IMR-90 (cell line): ENCODE measurements around the gene CNOT10. TPM values are rescaled to one million over a fixed set of nuclear protein-coding genes. Genes with fewer than 3 reads are reported as not detected.

Experiments
- ATAC-seq: fragments of 200-7000 bp; cut with Tn5 transposase; 2 replicates; pipeline ENCODE4 v1.9.1; 2020; ENCODE audit warnings: low read depth, mild to moderate bottlenecking, moderate library complexity
- BruUV-seq: library from RNA; stranded (reverse); fragments of 400-500 nt; replicated peaks from 2 replicates; lab custom pipeline; 2021; lab: Mats Ljungman, UMichigan
- CTCF ChIA-PET: fragments of 300-600 bp; formaldehyde crosslinking; extraction: SDS; loops from one replicate; lab custom pipeline; 2021; ENCODE audit warnings: antibody characterized with exemption; lab: Yijun Ruan, JAX
- POLR2A ChIA-PET: fragments of 300-600 bp; sonication (Branson Sonifier 250); formaldehyde crosslinking; loops from one replicate; lab custom pipeline; 2022; ENCODE audit warnings: antibody characterized with exemption; ENCODE audit not compliant: unreplicated experiment; lab: Charles Lee
- DNase-seq: peaks from one replicate; pipeline ENCODE4 v3.0.0; 2013
- H2AFZ ChIP-seq: replicated peaks from 2 replicates; pipeline ENCODE3; 2013; ENCODE audit warnings: low read length, mild to moderate bottlenecking; ENCODE audit not compliant: poor library complexity
- H2AK5ac ChIP-seq: 2 replicates; pipeline ENCODE4 v1.6.1; 2013; ENCODE audit warnings: low read depth, low read length, inconsistent platforms
- H2AK9ac ChIP-seq: replicated peaks from 2 replicates; pipeline ENCODE3; 2013; ENCODE audit warnings: mild to moderate bottlenecking, low read depth, low read length, moderate library complexity; ENCODE audit not compliant: poor library complexity
- H2BK120ac ChIP-seq: 2 replicates; pipeline ENCODE4 v1.6.1; 2013; ENCODE audit warnings: low read depth, low read length, inconsistent platforms
- H2BK15ac ChIP-seq: 3 replicates; pipeline ENCODE4 v1.6.1; 2013; ENCODE audit warnings: low read depth, low read length, inconsistent platforms
- H2BK20ac ChIP-seq: 2 replicates; pipeline ENCODE4 v1.6.1; 2013; ENCODE audit warnings: low read depth, mild to moderate bottlenecking, inconsistent platforms, low read length, moderate library complexity
- H2BK5ac ChIP-seq: 2 replicates; pipeline ENCODE4 v1.6.1; 2013; ENCODE audit warnings: mild to moderate bottlenecking, low read depth, low read length, inconsistent platforms; ENCODE audit not compliant: poor library complexity, severe bottlenecking
- H3K14ac ChIP-seq: replicated peaks from 2 replicates; pipeline ENCODE4 v1.6.1; 2013; ENCODE audit warnings: low read depth, low read length, inconsistent platforms
- H3K18ac ChIP-seq: 2 replicates; pipeline ENCODE4 v1.6.1; 2013; ENCODE audit warnings: low read depth, low read length, control low read depth
- H3K23ac ChIP-seq: 2 replicates; pipeline ENCODE4 v1.6.1; 2013; ENCODE audit warnings: low read depth, low read length, inconsistent platforms
- H3K27ac ChIP-seq: 2 replicates; pipeline ENCODE4 v1.5.1; 2013; ENCODE audit warnings: mild to moderate bottlenecking, control low read depth, low read length; ENCODE audit not compliant: insufficient read depth
- H3K27me3 ChIP-seq: 2 replicates; pipeline ENCODE4 v1.6.1; 2013; ENCODE audit warnings: low read length; ENCODE audit not compliant: control insufficient read depth, insufficient read depth
- H3K36me3 ChIP-seq: 2 replicates; pipeline ENCODE4 v1.6.1; 2013; ENCODE audit warnings: low read length, mixed read lengths; ENCODE audit not compliant: control insufficient read depth, insufficient read depth
- H3K4ac ChIP-seq: 2 replicates; pipeline ENCODE4 v1.6.1; 2013; ENCODE audit warnings: low read depth, low read length, inconsistent platforms
- H3K4me1 ChIP-seq: 2 replicates; pipeline ENCODE4 v1.6.1; 2013; ENCODE audit warnings: low read length, mixed read lengths; ENCODE audit not compliant: control insufficient read depth, insufficient read depth
- H3K4me2 ChIP-seq: 2 replicates; pipeline ENCODE4 v1.6.1; 2013; ENCODE audit warnings: low read depth, mild to moderate bottlenecking, control low read depth, low read length, moderate library complexity
- H3K4me3 ChIP-seq: 2 replicates; pipeline ENCODE4 v1.5.1; 2013; ENCODE audit warnings: low read depth, mild to moderate bottlenecking, control low read depth, low read length, moderate library complexity; ENCODE audit not compliant: insufficient read depth
- H3K56ac ChIP-seq: 2 replicates; pipeline ENCODE4 v1.6.1; 2013; ENCODE audit warnings: low read length, inconsistent platforms; ENCODE audit not compliant: insufficient read depth; ENCODE audit errors: extremely low read depth
- H3K79me1 ChIP-seq, 2 experiments: 2 replicates each; pipeline ENCODE4 v1.6.1; 2013; ENCODE audit warnings: low read length in 2 of 2, inconsistent platforms in 1 of 2, low read depth in 1 of 2
- H3K9ac ChIP-seq: 2 replicates; pipeline ENCODE4 v1.6.1; 2013; ENCODE audit warnings: low read depth, low read length, control low read depth
- H3K9me1 ChIP-seq: 2 replicates; pipeline ENCODE4 v1.6.1; 2013; ENCODE audit warnings: low read length, inconsistent platforms; ENCODE audit not compliant: insufficient read depth
- H3K9me3 ChIP-seq: 2 replicates; pipeline ENCODE4 v1.6.1; 2013; ENCODE audit warnings: low read length; ENCODE audit not compliant: control insufficient read depth, insufficient read depth
- H4K20me1 ChIP-seq: 2 replicates; pipeline ENCODE4 v1.6.1; 2013; ENCODE audit warnings: low read length, inconsistent platforms; ENCODE audit not compliant: insufficient read depth
- H4K5ac ChIP-seq: 2 replicates; pipeline ENCODE4 v1.6.1; 2013; ENCODE audit warnings: mild to moderate bottlenecking, low read depth, low read length, control low read depth
- H4K8ac ChIP-seq, 2 experiments: 2 replicates each; pipeline ENCODE4 v1.6.1; 2013; ENCODE audit warnings: low read depth in 2 of 2, low read length in 2 of 2, control low read depth in 1 of 2, inconsistent platforms in 1 of 2
- H4K91ac ChIP-seq: 2 replicates; pipeline ENCODE4 v1.6.1; 2013; ENCODE audit warnings: low read depth, low read length, inconsistent platforms; ENCODE audit not compliant: insufficient read depth
- CTCF ChIP-seq: conservative IDR thresholded peaks from 2 replicates; pipeline ENCODE4 v1.5.1; 2012; ENCODE audit warnings: mild to moderate bottlenecking, low read depth, low read length, improper control_type of control experiment
- RCOR1 ChIP-seq: IDR thresholded peaks from 2 replicates; pipeline ENCODE4 v1.6.1; 2012; ENCODE audit warnings: mild to moderate bottlenecking, low read length, improper control_type of control experiment; ENCODE audit not compliant: insufficient replicate concordance
- WGBS, 2 experiments: methylation state at CpG; one replicate each; pipeline versions ENCODE4 v1.1.5 to v1.1.7; 2013; ENCODE audit warnings: missing lambda C conversion rate in 2 of 2; ENCODE audit not compliant: insufficient read length in 1 of 2; ENCODE audit errors: extremely low coverage in 2 of 2; 5-methylcytosine and 5-hydroxymethylcytosine counted together
- dilution Hi-C: fragments of 300-500 bp; cut with HindIII; formaldehyde crosslinking; loops from one replicate; pipeline ENCODE4 v1.14.3; 2018; ENCODE audit warnings: low sequenced_read_pairs; ENCODE audit not compliant: unreplicated experiment
- in situ Hi-C: fragments of 300-500 bp; cut with MboI; formaldehyde crosslinking; loops from 3 replicates; pipeline ENCODE4 v1.14.3; 2019; ENCODE audit warnings: low sequenced_read_pairs, inconsistent platforms, mixed read lengths
- intact Hi-C: fragments of 100-400 bp; cut with micrococcal nuclease; formaldehyde crosslinking; loops from 2 replicates; pipeline ENCODE4 v1.10.0; 2022
- polyA plus RNA-seq, 3 experiments: library from polyadenylated mRNA; depleted of rRNA; stranded (reverse); fragments of >200 nt; gene quantifications; 2 replicates each; pipeline ENCODE4 v1.2.3, GENCODE V29; 2012; ENCODE audit warnings: low replicate concordance in 1 of 3
- total RNA-seq: library from RNA; depleted of rRNA; stranded (reverse); fragments of >200 nt; gene quantifications from 2 replicates; pipeline ENCODE4 v1.2.3, GENCODE V29; 2012

Gene CNOT10
- total and polyA plus RNA-seq, 2 of the 4 experiments (the other 2 are of a cell fraction) = 15.8 to 20.4 TPM

- Histone ChIP-seq H3K36me3 (no peaks in the 10 kb centered on the region), H4K20me1 (no peaks in the 10 kb centered on the region), H2AFZ (no peak overlapping the region), H3K79me1 (no peaks in the 10 kb centered on the region), H4K91ac (no peak overlapping the region), H3K4me1 (peaks cover under 1% of the 10 kb centered on the region; the same call in 1 of the 2 replicates), H4K5ac (no peak overlapping the region), H3K27ac (no peak overlapping the region), H2BK15ac (no peak overlapping the region), H3K56ac (no peak overlapping the region), H2AK9ac (no peak overlapping the region), H3K27me3 (peaks cover 64% of the 10 kb centered on the region), H4K8ac (no peak overlapping the region), H3K4ac (no peak overlapping the region), H3K14ac (no peak overlapping the region), H3K4me3 (no peak overlapping the region), H3K4me2 (no peak overlapping the region; the same call in 1 of the 2 replicates), H3K9me1 (no peaks in the 10 kb centered on the region), H3K18ac (no peak overlapping the region), H3K9ac (no peak overlapping the region), H2BK5ac (no peak overlapping the region), H3K9me3 (peaks cover 21% of the 10 kb centered on the region), H2BK120ac (no peak overlapping the region), H3K23ac (no peak overlapping the region), H2BK20ac (no peak overlapping the region), H2AK5ac (no peak overlapping the region)
- ATAC-seq = no peak
- WGBS, 2 experiments = 29% methylated on average over 22 of the region's 44 CpGs; no CpG with 5 or more reads in 1 of the 2 experiments
- ChIA-PET CTCF (interaction anchor here (0.5 to 1.0 kb wide), 2 partner anchors 13 to 112 kb away, joined by 3 read pairs; no protein-coding TSS in a partner anchor), POLR2A (no interaction called here)
- TF ChIP-seq RCOR1 (no peak), CTCF (no peak)
- in situ Hi-C loops = no loop called here
- intact Hi-C loops = no loop called here
- DNase-seq = no peak
- no TSS peak for BruUV-seq
- dilution Hi-C loops = no loop called here
Measured at GRCh38 chr3:32821686-32822296, 136.8 kb downstream of the CNOT10 start.
